HG02840 (cell line): Measurements from ENCODE around the gene CACHD1.

ENCODE experiments used
- ATAC-seq: cut with Tn5 transposase; IDR thresholded peaks from one replicate; pipeline ENCODE4 v1.9.1; 2021; ENCODE audit warnings: mild to moderate bottlenecking, moderate library complexity, moderate number of reproducible peaks; ENCODE audit not compliant: unreplicated experiment, low FRiP score

Gene CACHD1

GRCh38 chr1:64543831-64544230 is 73.9 kb downstream of the CACHD1 start:
- ATAC-seq = no peak

DNA sequence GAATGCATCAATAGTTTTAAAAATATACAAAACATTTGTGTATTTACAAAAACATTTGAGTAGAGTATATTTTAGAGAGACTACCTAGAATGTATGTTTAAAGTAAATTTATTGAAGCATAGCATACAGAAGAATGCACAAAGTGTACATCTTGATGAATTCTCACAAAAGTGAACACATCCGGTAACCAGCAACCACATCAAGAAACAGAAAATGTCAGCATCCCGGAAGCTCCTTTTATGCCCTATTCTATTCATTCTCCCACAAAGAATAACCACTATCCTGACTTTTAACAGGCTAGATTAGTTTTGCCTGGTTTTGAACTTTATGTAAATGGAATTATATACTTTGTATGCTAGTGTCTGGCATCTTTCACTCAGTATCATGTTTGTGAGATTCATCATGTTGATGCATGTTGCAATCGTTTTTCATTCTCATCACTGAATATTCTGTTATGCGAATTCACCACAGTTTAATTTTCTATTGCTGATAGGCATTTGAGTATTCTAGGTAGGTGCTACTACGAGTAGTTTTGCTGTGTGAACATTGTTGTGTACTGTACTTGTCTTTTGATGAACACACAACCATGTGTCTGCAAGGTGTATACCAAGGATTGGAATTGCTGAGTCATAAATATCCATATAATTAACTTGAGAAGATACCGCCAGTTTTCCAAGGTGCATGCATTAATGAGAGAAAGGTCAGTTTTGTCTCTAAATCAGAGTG is 75.4 kb downstream of the CACHD1 start:
- ATAC-seq = no peak

- ATAC-seq = no peak
These were observed 76.1 kb downstream of the CACHD1 start for GRCh38 chr1:64546013-64546412.

GRCh38 chr1:64549464-64550239 is 79.7 kb downstream of the CACHD1 start:
- ATAC-seq = no peak

DNA sequence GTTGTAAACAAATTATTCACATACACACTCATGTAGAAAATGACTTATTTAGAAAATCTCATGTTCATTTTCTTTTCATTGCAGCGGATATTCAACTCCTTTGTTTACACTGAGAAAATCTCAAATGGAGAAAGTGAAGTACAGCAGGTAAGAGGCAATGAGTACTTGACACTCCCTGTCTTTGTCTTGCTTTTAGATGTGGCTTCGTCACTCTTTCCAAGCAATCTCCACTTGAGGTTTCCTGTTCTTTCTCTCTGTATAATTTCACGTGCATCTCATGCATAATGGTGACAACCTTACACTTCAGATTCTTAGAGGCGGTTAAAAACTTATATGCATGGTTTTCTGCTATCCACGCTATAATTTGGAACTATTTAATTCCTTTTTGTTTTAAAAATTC is 80.6 kb downstream of the CACHD1 start:
- ATAC-seq = no peak

GRCh38 chr1:64550946-64551605 is 81.1 kb downstream of the CACHD1 start:
- ATAC-seq = no peak

DNA sequence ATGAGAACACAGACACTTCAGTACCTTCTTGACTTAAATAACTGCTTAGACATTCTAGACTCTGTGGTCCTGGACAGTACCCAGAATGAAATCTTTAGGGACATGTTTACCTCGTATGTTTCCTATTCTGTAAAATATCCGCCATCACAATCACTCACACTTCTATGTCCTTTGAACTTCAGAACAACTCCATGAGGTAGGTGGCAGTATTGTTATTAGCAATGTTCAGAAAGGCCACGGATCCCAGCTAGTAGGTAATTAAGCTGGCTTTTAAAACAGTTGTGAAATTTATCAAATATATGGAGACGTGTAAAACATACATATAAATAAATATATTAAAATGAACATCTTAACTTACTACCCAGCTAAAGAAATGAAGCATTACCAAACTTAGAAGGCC is 83.4 kb downstream of the CACHD1 start:
- no peak for ATAC-seq

GRCh38 chr1:64555947-64556346 is 86.0 kb downstream of the CACHD1 start:
- ATAC-seq = no peak

DNA sequence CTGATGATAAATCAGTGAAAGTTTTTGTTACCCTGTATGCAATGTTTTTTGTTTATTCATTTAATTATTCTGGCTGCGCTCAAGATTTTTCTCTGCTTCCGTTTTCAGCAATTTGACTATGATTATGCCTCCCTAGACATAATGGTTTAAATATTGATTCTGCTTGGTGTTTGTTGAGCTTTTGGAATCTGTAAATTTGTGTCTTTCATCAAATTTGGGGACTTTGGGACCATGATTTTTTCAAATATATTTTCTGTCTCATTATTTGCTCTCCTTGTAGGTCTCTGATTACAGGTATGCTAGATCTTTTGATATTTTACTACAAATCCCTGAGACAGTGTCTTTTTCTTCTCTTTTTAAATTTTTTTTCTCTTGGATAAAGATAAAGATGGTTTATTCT is 92.1 kb downstream of the CACHD1 start:
- no peak for ATAC-seq

- ATAC-seq = no peak
These were observed 94.1 kb downstream of the CACHD1 start for GRCh38 chr1:64563958-64564565.

GRCh38 chr1:64564891-64565290 is 95.0 kb downstream of the CACHD1 start:
- no peak for ATAC-seq

DNA sequence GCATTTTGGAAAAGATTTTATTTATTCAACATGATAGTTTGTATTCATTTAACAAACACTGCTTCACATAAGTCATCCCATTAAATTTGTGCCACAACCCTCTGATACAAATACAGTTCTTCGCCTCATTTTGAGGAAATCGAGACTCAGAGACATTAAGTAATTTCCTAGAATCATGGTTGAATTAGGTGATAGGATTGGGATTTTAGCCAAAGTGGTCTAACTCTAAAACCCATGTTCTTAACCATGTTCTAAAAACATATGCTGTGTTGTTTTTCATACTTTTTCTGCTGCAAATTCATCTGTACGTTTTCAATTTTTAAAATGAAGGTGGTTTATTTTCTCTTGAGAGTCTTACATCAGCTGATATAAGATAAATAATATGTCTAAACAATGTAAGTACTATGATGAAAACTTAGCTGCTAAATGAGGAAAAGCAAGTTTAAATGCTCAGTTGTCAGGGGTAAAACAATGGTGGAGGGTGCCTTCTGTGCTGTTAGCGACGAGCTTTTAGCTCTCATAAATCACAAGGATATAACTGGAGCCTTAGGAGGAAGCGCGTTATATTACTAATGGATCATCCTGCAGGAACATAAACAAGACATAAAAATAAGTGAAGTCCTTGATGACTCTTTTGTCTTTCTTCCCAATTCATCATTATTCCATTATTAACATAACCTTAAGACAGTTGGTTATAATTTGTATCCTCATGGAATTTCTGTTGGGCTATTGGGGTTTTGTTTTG is 97.7 kb downstream of the CACHD1 start:
- no peak for ATAC-seq

- no peak for ATAC-seq
These were observed 98.2 kb downstream of the CACHD1 start for GRCh38 chr1:64568171-64568450.

DNA sequence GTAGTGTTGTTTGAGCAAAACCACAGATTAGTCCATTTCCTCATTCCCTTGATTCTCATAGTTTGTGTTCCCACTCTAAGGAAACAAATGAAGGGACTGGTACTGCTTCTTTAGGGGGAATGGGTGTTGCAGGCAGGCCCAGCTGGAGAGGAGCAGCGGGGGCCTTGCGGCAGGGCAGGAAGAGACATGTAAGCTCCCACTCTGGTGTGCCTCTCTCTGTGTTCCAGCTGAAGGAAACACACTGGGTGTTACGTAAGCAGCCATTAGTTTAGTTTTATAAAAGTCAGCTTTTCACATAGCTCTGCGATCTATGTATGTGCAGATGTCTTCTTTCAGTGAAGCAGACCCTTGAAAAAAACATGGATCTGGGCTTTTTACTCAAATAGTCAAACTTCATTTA is 99.5 kb downstream of the CACHD1 start:
- ATAC-seq = no peak

- ATAC-seq = no peak
These were observed 100.4 kb downstream of the CACHD1 start for GRCh38 chr1:64570267-64570855.

DNA sequence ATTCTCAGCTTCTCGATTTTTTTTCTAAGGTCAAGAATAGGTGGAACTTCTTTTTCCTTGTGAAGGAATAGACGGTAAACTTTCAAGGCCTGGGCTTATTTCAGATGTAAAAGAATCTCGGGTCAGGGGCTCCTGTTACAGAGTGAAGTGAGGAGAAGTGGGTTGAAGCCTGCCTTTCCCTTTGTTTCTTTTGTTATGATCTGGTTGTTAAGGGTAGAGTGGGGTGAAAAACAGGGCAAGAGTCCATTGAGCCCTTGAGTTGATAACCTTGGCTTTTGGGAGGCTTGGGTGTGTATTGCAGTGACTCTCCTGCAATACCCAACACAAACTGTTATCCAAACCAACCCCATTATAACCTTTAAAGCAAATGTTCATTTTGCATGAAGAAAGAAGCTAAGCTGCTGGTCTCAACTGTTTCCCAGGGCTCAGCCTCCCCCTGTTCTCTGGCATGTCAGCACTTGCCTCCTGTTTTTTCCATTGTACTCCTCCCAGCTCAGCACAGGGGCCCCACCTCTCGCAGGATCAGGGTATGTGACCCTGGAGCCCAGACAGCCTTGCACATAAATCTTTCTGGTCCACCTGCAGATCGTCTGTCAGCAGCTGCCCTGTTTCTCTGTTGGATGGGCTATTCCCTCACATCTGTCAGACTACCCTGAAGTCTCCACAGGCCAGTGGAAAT is 102.4 kb downstream of the CACHD1 start:
- no peak for ATAC-seq

DNA sequence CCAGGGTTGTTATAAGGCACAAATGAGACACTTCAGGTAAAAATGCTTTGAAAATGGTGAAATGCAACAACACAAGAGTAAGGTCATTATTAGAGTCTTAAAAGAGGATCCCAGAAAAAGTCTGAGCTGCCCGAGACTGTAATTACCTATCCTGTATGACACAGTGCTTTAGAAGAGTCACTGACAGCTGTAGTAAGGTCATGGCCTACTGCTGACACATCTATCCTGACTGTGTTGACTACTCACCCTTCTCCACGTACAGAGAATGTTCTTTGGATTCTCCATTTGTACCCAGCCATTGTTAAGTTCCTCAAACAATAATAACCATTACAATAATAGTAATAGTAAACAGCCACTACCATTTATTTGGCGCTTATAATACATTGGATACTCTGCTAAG is 104.4 kb downstream of the CACHD1 start:
- no peak for ATAC-seq

DNA sequence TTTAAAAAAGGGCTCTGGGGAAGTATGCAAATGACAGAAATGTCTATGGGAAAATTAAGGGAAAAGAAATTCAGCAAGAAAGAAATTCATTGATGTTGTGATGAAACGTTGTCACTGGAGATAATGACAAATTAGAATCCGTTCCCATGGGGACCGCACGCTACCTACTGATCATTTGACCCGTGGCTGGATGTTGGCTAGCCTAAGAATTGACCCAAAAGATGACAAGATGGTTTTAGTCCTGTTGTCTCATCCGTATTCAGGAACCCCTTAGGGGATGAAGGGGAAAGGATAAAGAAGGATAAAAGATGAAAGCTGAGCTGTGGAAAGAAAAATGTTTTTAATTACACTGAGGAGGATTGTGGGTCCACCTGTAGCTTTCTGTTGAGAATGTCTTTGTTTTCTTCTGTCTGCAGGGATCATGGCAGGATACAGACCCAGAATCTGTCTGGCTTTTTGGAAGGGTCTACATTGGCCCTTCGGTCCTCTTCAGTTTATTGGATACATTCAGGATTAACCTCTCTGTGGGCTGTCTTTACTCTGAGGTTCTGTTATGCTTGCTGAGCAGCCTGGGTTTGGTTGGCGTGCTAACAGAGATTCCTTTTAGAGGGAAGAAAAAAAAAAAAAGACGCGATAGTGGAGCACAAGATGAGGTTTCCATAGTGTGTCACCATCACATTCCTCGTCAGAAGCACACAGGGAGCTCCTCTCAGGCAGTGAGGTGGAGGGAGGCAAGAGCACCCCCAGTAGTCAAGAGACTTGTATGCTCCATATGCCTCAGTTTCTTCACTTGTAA is 106.2 kb downstream of the CACHD1 start:
- ATAC-seq = no peak
